Sigmoid colon (tissue), 4 donors: Measurements from ENCODE around the gene TMBIM1.

Source experiments
- EP300 ChIP-seq, 4 donors: sonication (generic); formaldehyde crosslinking; IDR thresholded peaks; one replicate each; pipeline ENCODE4 v1.6.1; 2017; ENCODE audit warnings: antibody characterized with exemption in 4 of 4
- POLR2A ChIP-seq, 2 donors: fragments of 450-650 bp; IDR thresholded peaks; one replicate each; pipeline ENCODE4 v1.6.1; 2016; ENCODE audit warnings: antibody characterized with exemption in 2 of 2, mild to moderate bottlenecking in 2 of 2, moderate library complexity in 2 of 2
- POLR2AphosphoS5 ChIP-seq, 4 donors: sonication (generic); formaldehyde crosslinking; IDR thresholded peaks; one replicate each; pipeline ENCODE4 v1.6.1; 2017; ENCODE audit warnings: antibody characterized with exemption in 4 of 4
- TF ChIP-seq, protein P1 (sequence below), 4 experiments: fragments of 450-650 bp in 3 of 4; fragments of 200-600 bp in 1 of 4; IDR thresholded peaks; one replicate each; pipeline ENCODE4 v1.5.1; 2016 to 2019; ENCODE audit warnings: antibody characterized with exemption in 4 of 4, mild to moderate bottlenecking in 3 of 4, moderate library complexity in 2 of 4

DNA sequence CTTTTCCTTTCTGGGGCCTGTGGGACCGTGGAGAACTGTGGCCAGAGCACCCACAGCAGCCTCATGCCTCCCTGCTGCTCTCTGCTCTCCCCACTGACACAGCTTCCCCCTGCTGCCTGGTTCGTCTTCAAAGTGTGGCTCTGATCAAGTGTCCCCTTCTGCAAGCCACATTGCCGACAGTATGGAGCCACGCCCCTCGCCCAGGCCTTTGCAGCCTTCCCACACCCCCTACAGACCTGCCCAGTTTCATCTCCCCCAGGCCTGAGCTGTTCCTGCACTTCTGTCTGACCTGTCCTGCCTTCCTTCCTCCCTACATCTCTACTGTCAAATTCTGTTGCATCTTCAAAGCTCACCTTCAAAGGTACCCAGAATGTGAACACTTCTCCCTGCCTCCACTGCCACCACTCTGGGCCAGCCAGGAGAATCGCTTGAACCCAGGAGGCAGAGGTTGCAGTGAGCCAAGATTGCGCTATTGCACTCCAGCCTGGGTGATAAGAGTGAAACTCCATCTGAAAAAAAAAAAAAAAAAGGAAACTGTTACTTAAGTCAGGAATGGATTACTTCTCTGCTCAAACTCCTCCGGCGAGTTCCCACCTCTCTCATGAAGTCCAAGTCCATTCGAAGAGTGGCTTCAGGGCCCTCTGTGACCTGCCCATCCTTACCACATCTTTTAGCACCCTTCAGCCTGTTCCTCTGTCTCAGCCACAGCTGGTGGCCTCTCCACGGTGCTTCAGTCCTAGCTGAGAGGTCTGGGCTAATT, 35.3 kb upstream of the TMBIM1 start:
- TF ChIP-seq POLR2A (IDR thresholded peaks at IDR 0.05): no peak
- TF ChIP-seq, protein P1, sequence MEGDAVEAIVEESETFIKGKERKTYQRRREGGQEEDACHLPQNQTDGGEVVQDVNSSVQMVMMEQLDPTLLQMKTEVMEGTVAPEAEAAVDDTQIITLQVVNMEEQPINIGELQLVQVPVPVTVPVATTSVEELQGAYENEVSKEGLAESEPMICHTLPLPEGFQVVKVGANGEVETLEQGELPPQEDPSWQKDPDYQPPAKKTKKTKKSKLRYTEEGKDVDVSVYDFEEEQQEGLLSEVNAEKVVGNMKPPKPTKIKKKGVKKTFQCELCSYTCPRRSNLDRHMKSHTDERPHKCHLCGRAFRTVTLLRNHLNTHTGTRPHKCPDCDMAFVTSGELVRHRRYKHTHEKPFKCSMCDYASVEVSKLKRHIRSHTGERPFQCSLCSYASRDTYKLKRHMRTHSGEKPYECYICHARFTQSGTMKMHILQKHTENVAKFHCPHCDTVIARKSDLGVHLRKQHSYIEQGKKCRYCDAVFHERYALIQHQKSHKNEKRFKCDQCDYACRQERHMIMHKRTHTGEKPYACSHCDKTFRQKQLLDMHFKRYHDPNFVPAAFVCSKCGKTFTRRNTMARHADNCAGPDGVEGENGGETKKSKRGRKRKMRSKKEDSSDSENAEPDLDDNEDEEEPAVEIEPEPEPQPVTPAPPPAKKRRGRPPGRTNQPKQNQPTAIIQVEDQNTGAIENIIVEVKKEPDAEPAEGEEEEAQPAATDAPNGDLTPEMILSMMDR (IDR thresholded peaks at IDR 0.05): no peak
- TF ChIP-seq EP300 (IDR thresholded peaks at IDR 0.05): no peak
- no peak for TF ChIP-seq POLR2AphosphoS5 (IDR thresholded peaks at IDR 0.05)
